ENCODE results near the gene ABCC4.

The ABCC4 gene

DNA sequence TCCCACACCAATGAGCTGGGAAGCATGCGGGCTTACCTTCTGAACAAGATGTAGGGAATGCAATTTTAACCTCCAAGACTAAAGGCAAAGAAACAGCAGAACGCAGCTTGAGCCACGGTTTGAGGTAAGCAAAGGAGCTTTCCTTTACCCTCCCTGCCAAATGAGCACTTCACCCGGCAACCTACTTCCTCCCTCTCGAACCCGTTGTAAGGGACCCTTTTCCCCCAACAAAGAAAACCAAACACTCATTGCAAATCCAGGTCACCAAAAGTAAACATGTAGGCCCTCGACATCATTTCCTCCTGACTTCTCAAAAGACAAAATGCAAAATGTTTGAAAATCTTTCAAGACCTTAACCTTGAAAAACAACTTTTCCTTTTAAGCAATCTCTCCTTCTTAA, 65.3 kb downstream of the ABCC4 start:
- DNase-seq (ENCODE audit: low read depth) = no peak
- no peak overlapping the region for H3K4me3 ChIP-seq (ENCODE audit: low read depth, low read length)

DNA sequence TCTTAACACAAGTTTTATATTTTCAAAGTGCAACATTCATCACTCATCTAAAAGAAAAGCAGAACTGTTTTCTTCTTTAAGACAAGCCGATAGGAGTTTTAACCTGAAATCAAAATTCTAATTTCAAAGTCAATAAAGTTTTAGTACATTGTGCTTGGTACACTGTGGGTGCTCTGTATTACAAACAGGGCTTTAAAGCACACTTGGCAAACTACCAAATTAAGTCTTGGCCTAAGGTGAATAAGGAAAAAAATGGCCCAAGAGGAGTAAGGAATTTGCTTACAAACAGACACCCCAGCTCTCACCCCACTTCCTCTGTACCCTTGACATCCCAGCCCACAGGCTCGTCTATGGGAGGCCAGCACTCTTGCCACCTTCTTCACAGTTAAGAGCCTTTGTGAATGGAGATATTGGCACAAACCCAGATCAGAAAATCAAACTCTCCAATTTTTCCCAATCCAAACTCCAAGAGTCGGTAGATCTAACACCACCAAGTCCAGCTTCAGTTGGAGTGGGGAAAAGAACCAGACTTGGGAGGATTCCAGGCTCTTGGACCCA, 66.0 kb downstream of the ABCC4 start:
- no peak overlapping the region for H3K4me3 ChIP-seq (ENCODE audit: low read depth, low read length)
- DNase-seq (ENCODE audit: low read depth) = no peak

DNA sequence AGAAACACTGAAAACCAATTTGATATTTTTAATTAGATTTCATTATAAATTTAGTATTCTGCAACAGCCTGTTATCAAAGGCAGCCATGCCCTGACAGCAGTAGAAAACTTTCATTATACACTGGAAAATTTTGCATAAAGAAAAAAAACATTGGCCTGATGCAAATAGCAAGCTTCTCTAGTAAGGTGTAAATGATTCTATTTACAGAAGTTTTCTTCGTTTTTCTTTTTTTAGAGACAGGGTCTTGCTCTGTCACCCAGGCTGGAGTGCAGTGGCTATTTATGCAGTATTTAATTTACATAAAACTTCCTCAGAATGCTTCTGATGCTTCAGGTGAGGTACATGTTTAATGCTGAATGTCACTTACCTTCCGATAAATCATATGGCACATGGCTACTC, 67.0 kb downstream of the ABCC4 start:
- no peak for DNase-seq (ENCODE audit: low read depth)
- no peak overlapping the region for H3K4me3 ChIP-seq (ENCODE audit: low read depth, low read length)

DNA sequence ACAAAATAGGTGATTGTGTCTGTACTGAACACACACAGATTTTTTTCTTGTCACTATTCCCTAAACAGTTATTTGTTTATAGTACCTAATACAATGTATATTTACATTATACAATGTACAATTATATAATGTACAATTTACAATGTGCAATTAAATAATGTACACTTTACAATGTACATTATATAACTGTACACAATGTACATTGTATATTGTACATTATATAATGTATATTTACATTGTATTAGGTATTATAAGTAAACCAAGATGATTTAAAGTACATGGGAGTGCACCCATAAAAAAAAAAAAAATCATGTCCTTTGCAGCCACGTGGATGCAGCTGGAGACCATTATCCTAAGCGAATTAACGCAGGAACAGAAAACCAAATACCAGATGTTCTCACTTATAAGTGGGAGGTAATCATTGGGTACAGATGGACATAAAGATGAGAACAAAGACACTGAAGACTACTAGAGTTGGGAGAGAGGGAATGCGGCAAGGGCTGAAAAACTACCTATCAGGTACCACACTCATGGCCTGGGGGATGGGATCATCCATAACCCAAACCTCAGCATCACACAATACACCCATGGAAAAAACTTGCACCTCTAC, 68.1 kb downstream of the ABCC4 start:
- no peak for DNase-seq (ENCODE audit: low read depth)
- H3K4me3 ChIP-seq (ENCODE audit: low read depth, low read length) = no peak overlapping the region

- no peak for DNase-seq (ENCODE audit: low read depth)
- H3K4me3 ChIP-seq (ENCODE audit: low read depth, low read length) = no peak overlapping the region
Measured at GRCh38 chr13:95231393-95231792, 69.9 kb downstream of the ABCC4 start.

GRCh38 chr13:95229855-95230254, 71.4 kb downstream of the ABCC4 start:
- no peak overlapping the region for H3K4me3 ChIP-seq (ENCODE audit: low read depth, low read length)
- DNase-seq (ENCODE audit: low read depth) = no peak

- H3K4me3 ChIP-seq (ENCODE audit: low read depth, low read length) = no peak overlapping the region
- DNase-seq (ENCODE audit: low read depth) = no peak
Measured at GRCh38 chr13:95228130-95228529, 73.1 kb downstream of the ABCC4 start.

GRCh38 chr13:95226932-95227695, 74.1 kb downstream of the ABCC4 start:
- DNase-seq (ENCODE audit: low read depth) = no peak
- no peak overlapping the region for H3K4me3 ChIP-seq (ENCODE audit: low read depth, low read length)

- DNase-seq (ENCODE audit: low read depth) = no peak
- H3K4me3 ChIP-seq (ENCODE audit: low read depth, low read length) = no peak overlapping the region
Measured at GRCh38 chr13:95226476-95226875, 74.8 kb downstream of the ABCC4 start.

DNA sequence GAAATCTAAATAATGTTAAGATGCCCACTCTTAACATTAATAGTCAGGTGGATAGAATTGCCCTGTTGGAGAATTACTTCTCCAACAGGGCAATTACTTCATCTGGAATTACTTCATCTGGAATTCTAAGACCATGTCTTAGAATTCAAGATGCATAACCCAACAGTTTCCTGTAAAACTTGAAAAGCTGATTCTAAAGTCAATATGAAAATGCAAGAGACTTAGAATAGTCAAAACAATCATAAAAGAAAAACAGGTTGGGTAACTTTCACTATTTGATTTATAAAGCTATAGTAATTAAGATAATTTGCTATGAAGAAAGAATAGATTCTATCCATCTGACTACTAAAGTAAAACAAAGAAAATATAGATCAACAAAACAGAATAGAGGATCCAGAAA, 75.2 kb downstream of the ABCC4 start:
- DNase-seq (ENCODE audit: low read depth) = no peak
- H3K4me3 ChIP-seq (ENCODE audit: low read depth, low read length) = no peak overlapping the region

DNA sequence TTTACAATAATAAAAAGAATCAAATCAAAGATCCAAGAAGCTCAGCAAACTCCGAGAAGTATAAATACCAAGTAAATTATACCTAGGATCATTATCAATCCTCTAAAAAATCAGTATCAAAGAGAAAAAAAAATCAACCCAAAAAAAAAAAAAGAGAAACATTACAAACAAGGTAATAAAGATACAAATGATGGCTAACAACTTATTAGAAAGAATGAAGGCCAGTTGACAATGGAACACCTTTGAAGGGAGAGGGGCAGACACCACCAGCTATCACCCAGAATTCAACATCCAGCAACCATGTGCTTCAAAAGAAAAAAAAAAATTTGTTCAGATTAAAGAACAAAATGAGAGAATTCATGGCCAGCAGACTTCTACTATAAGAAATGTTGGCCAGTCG, 77.2 kb downstream of the ABCC4 start:
- no peak overlapping the region for H3K4me3 ChIP-seq (ENCODE audit: low read depth, low read length)
- no peak for DNase-seq (ENCODE audit: low read depth)

DNA sequence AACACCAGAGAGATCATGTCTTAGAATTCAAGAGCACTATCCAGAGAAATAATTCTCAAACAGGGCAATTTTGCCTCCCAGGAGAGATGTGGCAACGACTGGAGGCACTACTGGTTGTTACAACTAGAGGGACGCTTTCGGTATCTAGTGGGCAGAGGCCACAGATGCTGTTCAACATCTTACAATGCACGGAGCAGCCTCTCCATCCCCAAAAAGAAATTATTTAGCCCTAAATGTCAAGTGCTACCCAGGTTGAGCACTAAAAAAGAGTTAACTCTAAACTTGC, 78.6 kb downstream of the ABCC4 start:
- DNase-seq (ENCODE audit: low read depth) = no peak
- no peak overlapping the region for H3K4me3 ChIP-seq (ENCODE audit: low read depth, low read length)

DNA sequence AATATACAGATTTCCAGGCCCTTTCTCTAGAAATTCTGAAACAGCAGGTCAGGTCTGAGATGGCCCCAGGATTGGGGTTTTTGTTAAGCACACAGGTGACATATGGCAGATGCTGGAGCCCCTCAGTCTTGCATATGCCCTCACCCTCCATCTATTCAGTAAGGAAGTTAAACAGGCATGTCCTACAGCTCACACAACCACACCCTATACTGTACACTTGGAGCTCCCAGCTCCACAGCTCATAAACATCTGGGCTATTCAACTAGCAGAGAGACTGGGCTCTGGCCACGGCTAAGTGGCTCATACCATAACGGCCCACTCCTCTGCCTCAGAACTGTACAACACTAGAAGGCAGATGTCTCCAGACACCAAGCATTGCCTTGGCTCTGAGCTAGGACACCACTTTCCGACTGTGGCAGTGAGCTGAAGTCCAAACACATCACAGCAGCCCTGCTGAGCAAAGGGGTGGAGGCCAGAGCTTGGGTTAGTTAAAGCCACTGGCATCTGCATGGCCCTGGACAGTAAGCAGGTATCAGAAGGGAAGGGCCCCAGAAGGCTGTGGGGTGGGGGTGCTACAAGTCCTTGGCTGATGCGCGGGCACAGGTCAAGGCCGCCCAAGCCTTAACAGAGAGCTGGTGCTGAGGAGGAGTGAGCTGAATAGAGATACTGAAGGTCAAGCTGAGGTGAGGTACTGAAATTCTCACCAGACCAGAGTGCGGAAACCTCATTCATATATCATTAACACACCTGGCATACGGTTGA, 79.1 kb downstream of the ABCC4 start:
- no peak overlapping the region for H3K4me3 ChIP-seq (ENCODE audit: low read depth, low read length)
- no peak for DNase-seq (ENCODE audit: low read depth)

DNA sequence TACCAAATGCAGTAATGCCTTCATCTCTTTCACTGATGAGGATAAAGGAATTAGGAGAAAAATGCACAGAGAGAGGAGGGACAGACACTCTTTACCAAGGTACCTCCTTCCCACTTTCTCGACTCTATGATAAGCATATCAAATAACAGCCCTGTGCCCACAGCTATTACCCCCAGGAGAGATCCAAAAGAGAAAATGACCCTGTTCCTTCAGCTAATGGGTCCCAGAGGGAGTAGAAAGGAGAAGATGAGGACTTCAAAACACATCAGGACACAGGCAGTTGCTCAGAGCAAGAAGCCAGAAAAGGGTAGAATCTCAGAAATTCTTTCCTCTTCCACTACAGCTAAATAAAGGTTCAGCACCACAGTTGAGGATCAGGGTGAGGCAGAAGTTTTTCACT, 80.6 kb downstream of the ABCC4 start:
- no peak for DNase-seq (ENCODE audit: low read depth)

GRCh38 chr13:95217920-95218830, 83.1 kb downstream of the ABCC4 start:
- H3K4me3 ChIP-seq (ENCODE audit: low read depth, low read length) = no peak overlapping the region
- DNase-seq (ENCODE audit: low read depth) = no peak

More for the DNA sequence above, 80.6 kb downstream of the ABCC4 start:
- H3K4me3 ChIP-seq (ENCODE audit: low read depth, low read length) = no peak overlapping the region

GRCh38 chr13:95216182-95216581, 85.1 kb downstream of the ABCC4 start:
- no peak overlapping the region for H3K4me3 ChIP-seq (ENCODE audit: low read depth, low read length)
- no peak for DNase-seq (ENCODE audit: low read depth)

GRCh38 chr13:95212983-95213850, 88.0 kb downstream of the ABCC4 start:
- no peak for DNase-seq (ENCODE audit: low read depth)
- no peak overlapping the region for H3K4me3 ChIP-seq (ENCODE audit: low read depth, low read length)

GRCh38 chr13:95209109-95209508, 92.1 kb downstream of the ABCC4 start:
- no peak for DNase-seq (ENCODE audit: low read depth)
- H3K4me3 ChIP-seq (ENCODE audit: low read depth, low read length) = no peak overlapping the region

All from skeletal muscle cell (primary cell).